Measurements from ENCODE around the gene STEAP1B. TPM values are rescaled to one million over a fixed set of nuclear protein-coding genes. Genes with fewer than 3 reads are reported as not detected.

Gene STEAP1B
- total RNA-seq, 1 donor from 2014 or later, result 9.5 TPM

DNA sequence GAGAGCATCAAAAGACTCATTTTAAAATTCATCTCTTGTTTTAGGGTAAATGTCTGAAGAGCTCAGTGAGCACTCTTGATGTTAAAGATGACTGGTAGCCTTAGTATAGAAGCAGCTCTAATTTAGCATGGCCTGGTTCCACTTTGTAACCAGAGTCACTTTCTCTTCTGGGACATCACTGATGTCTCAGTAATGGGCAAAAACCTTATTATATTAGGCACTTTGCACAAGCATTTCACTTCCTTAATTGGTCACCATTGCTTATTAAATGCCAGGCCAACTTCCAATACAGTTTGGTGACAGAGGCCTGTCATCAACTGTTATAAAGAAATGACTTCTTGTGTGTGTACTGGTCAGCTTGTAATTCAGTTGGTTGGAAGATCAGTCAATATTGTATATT is 53.0 kb downstream of the STEAP1B start:
- H3K36me3 Mint-ChIP-seq (ENCODE audit: low read depth), result peaks cover 3% of the 10 kb centered on the region
- H3K27ac Mint-ChIP-seq (ENCODE audit: unreplicated experiment), result no peak overlapping the region
- H3K4me1 Mint-ChIP-seq, result peaks cover 26% of the 10 kb centered on the region
- no peak for TF ChIP-seq CTCF (conservative IDR thresholded peaks at IDR 0.05)
- DNase-seq (ENCODE audit: low read depth, low spot score), result no peak
- H3K4me3 Mint-ChIP-seq, result no peak overlapping the region
- peaks cover 3% of the 10 kb centered on the region for H3K9me3 Mint-ChIP-seq
- peaks cover 2% of the 10 kb centered on the region for H3K27me3 Mint-ChIP-seq (ENCODE audit: low read depth)

DNA sequence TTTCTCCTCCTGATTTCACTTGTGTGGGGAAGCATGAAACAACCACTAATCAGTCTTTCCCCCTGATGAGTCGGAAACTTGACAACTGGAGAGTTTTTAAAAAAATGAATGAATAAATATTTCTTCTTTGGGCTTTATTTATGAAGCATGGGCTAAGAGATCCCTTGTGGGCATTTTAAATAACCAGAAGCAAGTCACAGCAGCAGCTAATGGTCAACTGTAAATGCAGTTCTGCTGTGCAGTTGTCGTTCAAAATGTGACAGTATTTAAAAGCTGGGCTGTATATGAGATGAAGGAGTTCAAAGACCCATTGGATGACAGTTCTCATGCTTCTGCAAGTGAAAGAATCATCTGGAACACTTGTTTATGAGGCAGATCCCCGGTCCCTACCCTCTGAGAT is 54.1 kb downstream of the STEAP1B start:
- Mint-ChIP-seq H3K27ac (ENCODE audit: unreplicated experiment) (peak overlapping the region; percentile 43), H3K27me3 (ENCODE audit: low read depth) (no peaks in the 10 kb centered on the region), H3K4me3 (no peak overlapping the region)

DNA sequence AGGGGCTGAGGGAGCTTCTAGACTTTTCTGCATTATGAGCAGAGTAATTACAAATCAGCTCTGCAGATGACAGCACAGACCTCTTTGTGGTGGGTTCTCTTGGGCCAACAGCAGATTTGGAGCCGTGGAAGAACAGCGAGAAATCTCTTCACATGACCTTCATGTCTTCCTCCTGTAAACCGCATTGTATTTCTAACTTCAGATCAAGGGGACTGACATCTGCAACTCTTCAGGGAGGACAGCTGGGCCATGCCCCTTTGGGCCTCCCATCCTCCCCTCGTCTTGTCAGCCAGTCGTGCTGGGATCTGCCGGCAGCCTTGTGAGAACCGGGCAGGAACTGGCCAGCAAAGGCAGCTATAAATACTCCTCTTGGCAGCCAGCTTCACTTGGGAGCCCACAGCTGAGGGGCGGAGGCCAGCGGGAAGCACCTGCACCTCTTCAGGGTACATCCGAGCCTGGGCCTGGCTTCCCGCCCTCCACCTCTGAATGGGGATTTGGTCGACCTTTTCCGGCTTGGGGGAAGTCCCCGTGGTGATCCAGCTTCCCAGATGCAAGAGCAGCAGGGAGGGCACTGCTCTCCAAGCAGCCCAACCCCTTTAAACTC is 54.7 kb downstream of the STEAP1B start:
- H3K9me3 Mint-ChIP-seq, result peaks cover 3% of the 10 kb centered on the region
- DNase-seq (ENCODE audit: low read depth, low spot score), result no peak
- H3K27ac Mint-ChIP-seq (ENCODE audit: unreplicated experiment), result peak overlapping the region; percentile 43
- peaks cover 3% of the 10 kb centered on the region for H3K36me3 Mint-ChIP-seq (ENCODE audit: low read depth)
- no peak for TF ChIP-seq CTCF (conservative IDR thresholded peaks at IDR 0.05)
- H3K4me1 Mint-ChIP-seq, result peaks cover 26% of the 10 kb centered on the region
- H3K4me3 Mint-ChIP-seq, result no peak overlapping the region
- no peaks in the 10 kb centered on the region for H3K27me3 Mint-ChIP-seq (ENCODE audit: low read depth)

More for the DNA sequence above, 54.1 kb downstream of the STEAP1B start:
- peaks cover 3% of the 10 kb centered on the region for H3K36me3 Mint-ChIP-seq (ENCODE audit: low read depth)
- peaks cover 3% of the 10 kb centered on the region for H3K9me3 Mint-ChIP-seq
- H3K4me1 Mint-ChIP-seq, result peaks cover 26% of the 10 kb centered on the region
- no peak for TF ChIP-seq CTCF (conservative IDR thresholded peaks at IDR 0.05)
- DNase-seq (ENCODE audit: low read depth, low spot score), result no peak

DNA sequence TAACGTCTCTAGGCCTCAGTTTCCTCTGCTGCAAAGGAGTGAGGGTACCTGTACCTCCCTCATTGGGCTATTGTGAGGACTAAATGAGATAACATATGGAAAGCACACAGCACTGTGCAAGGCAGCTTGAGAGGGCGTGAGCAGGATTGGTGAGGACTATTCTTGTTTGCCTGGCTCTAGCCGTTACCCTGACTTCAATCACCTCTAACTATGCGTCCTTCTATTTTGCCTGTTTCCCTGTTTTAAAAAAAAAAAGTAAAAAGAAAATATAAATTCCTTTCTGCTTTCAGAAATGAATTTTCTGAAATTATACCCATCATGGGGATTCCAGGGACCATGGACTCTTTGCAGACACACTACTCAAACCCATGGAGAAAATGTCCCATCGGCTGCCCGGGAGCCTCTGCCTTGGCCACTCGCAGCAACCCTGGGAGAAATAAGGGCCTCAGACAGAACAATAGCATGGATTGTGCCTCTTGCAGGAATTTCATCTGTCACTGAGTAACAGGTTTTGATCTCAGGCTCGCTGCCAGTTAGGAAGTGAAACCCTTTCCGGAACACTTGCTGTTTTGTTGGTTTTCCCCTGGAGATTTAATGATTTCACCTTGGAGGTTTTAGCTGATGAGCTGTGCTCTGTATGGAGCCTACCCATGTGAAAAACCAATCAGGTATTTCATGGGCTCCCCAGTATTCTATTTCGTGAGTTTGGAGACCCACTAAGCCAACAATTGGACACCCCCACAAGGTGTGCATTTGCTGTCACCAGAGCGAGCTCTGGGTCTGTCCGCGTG is 55.6 kb downstream of the STEAP1B start:
- Mint-ChIP-seq H3K4me3 (no peak overlapping the region), H3K9me3 (peaks cover 3% of the 10 kb centered on the region), H3K36me3 (ENCODE audit: low read depth) (no peaks in the 10 kb centered on the region), H3K4me1 (peaks cover 26% of the 10 kb centered on the region), H3K27me3 (ENCODE audit: low read depth) (no peaks in the 10 kb centered on the region), H3K27ac (ENCODE audit: unreplicated experiment) (no peak overlapping the region)
- no peak for TF ChIP-seq CTCF (conservative IDR thresholded peaks at IDR 0.05)
- no peak for DNase-seq (ENCODE audit: low read depth, low spot score)

DNA sequence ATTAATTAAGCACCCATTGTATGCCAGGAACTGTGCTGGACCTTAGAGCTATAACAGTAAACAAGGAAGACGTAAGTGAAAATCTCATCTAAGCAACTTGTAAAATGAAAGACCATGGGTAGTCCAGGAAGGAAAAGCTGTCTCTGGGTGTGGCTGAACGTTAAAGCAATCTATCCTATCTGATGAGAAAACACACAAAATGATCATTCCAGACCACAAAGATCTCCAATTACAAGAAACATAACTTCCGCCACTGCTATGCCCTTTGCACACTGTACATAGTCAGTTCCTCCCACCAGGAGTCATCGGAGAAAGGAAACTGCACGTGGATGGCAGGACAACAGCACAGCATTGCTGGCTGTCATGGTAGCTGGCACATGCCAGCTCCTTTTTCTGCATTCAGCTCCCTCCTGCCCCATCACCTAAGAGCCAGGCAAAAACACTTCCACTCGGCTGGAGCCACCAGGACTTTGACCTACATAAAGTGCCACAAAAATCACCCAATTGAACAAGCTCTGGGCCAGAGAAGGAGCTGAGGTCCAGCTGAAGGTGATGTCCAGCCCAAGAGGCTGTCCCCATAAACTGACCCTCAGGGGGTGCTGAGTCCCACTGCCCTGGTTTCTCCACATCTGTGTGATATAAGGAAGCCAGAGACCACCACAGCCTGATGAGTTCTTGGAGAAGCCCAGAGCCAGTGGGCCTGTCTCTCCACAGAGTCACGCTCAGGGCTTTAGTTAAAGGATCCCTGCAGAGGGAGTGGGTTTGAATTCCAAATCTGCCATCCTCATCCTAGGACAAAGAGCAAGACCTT is 56.4 kb downstream of the STEAP1B start:
- H3K4me3 Mint-ChIP-seq, result no peak overlapping the region
- DNase-seq (ENCODE audit: low read depth, low spot score), result no peak
- no peaks in the 10 kb centered on the region for H3K9me3 Mint-ChIP-seq
- H3K36me3 Mint-ChIP-seq (ENCODE audit: low read depth), result no peaks in the 10 kb centered on the region
- H3K27me3 Mint-ChIP-seq (ENCODE audit: low read depth), result no peaks in the 10 kb centered on the region
- H3K4me1 Mint-ChIP-seq, result peaks cover 26% of the 10 kb centered on the region
- H3K27ac Mint-ChIP-seq (ENCODE audit: unreplicated experiment), result no peak overlapping the region
- TF ChIP-seq CTCF (conservative IDR thresholded peaks at IDR 0.05), result no peak

All from neural crest cell (in vitro differentiated cells).